DND-41 (cell line): ENCODE results near the gene ABCG1.

Source experiments
- EZH2 ChIP-seq: IDR thresholded peaks from 3 replicates; pipeline ENCODE4 v1.6.1; 2012; ENCODE audit warnings: borderline replicate concordance, low read depth, mild to moderate bottlenecking, moderate library complexity, low read length, inconsistent platforms; ENCODE audit not compliant: severe bottlenecking
- TF ChIP-seq, protein P1 (sequence below): IDR thresholded peaks from 2 replicates; pipeline ENCODE4 v1.5.1; 2012; ENCODE audit warnings: borderline replicate concordance, low read length, moderate library complexity, mild to moderate bottlenecking; ENCODE audit not compliant: poor library complexity, severe bottlenecking; ENCODE audit errors: extremely low read depth

DNA sequence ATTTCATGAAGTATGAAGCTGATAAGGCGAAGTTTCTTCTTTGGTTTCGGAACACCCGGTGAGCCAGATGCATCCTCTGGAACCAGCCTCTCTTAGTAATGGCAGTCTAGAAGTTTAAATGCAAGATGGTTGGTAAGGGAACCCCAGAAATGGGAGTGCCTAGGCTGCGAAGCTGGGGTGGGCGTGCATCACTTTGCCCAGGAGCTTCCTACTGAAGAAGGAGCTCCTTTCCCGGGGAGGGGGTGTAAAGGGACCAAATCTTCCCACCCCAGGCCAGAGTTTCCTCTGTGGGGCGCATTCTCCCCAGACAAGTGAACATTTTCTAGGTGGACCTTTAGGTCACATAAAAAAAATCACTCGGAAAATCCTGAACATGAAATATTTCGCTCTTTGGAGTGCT lies 127.5 kb downstream of the ABCG1 start:
- TF ChIP-seq, protein P1, sequence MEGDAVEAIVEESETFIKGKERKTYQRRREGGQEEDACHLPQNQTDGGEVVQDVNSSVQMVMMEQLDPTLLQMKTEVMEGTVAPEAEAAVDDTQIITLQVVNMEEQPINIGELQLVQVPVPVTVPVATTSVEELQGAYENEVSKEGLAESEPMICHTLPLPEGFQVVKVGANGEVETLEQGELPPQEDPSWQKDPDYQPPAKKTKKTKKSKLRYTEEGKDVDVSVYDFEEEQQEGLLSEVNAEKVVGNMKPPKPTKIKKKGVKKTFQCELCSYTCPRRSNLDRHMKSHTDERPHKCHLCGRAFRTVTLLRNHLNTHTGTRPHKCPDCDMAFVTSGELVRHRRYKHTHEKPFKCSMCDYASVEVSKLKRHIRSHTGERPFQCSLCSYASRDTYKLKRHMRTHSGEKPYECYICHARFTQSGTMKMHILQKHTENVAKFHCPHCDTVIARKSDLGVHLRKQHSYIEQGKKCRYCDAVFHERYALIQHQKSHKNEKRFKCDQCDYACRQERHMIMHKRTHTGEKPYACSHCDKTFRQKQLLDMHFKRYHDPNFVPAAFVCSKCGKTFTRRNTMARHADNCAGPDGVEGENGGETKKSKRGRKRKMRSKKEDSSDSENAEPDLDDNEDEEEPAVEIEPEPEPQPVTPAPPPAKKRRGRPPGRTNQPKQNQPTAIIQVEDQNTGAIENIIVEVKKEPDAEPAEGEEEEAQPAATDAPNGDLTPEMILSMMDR = no peak
- TF ChIP-seq EZH2 = no peak
